Lung (tissue), 12 donors: ENCODE results near the gene ABCC4. TPM values are rescaled to one million over a fixed set of nuclear protein-coding genes. Genes with fewer than 3 reads are reported as not detected.

Experiments used
- ATAC-seq: fragments of 200-7000 bp; cut with Tn5 transposase; one replicate; pipeline ENCODE4 v1.9.1; 2020; ENCODE audit warnings: moderate number of reproducible peaks; ENCODE audit not compliant: insufficient read depth, low FRiP score
- DNase-seq, 3 donors: peaks; one replicate each; pipeline ENCODE4 v3.0.0-alpha.2; 2013 to 2017
- H3K27ac ChIP-seq, 2 donors: one replicate each; pipeline ENCODE4 v1.5.1; 2013; ENCODE audit warnings: mild to moderate bottlenecking in 2 of 2, moderate library complexity in 2 of 2, control low read depth in 1 of 2, inconsistent platforms in 1 of 2, low read depth in 1 of 2, low read length in 1 of 2
- H3K27me3 ChIP-seq, 3 donors: one replicate each; pipeline ENCODE4 v1.5.1; 2013; ENCODE audit warnings: low read length in 2 of 3; ENCODE audit not compliant: control insufficient read depth in 3 of 3, insufficient read depth in 3 of 3
- H3K36me3 ChIP-seq, 4 donors: one replicate each; pipeline ENCODE4 v1.5.1; 2013; ENCODE audit warnings: low read length in 4 of 4, mild to moderate bottlenecking in 1 of 4, moderate library complexity in 1 of 4; ENCODE audit not compliant: control insufficient read depth in 4 of 4, insufficient read depth in 4 of 4
- H3K4me1 ChIP-seq, 5 donors: one replicate each; pipeline ENCODE4 v1.5.1; 2013; ENCODE audit warnings: low read length in 5 of 5, mild to moderate bottlenecking in 2 of 5, moderate library complexity in 1 of 5; ENCODE audit not compliant: control insufficient read depth in 5 of 5, insufficient read depth in 5 of 5
- H3K4me3 ChIP-seq: one replicate; pipeline ENCODE4 v1.5.1; 2013; ENCODE audit warnings: mild to moderate bottlenecking, control low read depth, moderate library complexity
- H3K9ac ChIP-seq, 2 donors: one replicate each; pipeline ENCODE4 v1.5.1; 2013; ENCODE audit warnings: low read length in 2 of 2, control low read depth in 1 of 2; ENCODE audit not compliant: insufficient read depth in 1 of 2
- H3K9me3 ChIP-seq, 4 donors: one replicate each; pipeline ENCODE4 v1.5.1; 2013; ENCODE audit warnings: low read length in 3 of 4, mild to moderate bottlenecking in 1 of 4, moderate library complexity in 1 of 4; ENCODE audit not compliant: control insufficient read depth in 4 of 4, insufficient read depth in 3 of 4
- WGBS, 2 donors: extraction: QIAGEN DNeasy Blood & Tissue Kit; methylation state at CpG; one replicate each; pipeline ENCODE4 v1.1.7; 2013; 5-methylcytosine and 5-hydroxymethylcytosine counted together
- polyA plus RNA-seq, 2 donors: library from polyadenylated mRNA; stranded (reverse); fragments of 200-250 nt; gene quantifications; one replicate each; pipeline ENCODE4 v1.2.1, GENCODE V29; 2013
- total RNA-seq, 2 donors: library from RNA; depleted of rRNA in 1 of 2; stranded (reverse); fragments of >200 nt in 1 of 2; gene quantifications; one replicate each; pipeline ENCODE4 v1.2.1, GENCODE V29; 2014 to 2021
- TF ChIP-seq, protein P1 (sequence below): IDR thresholded peaks from 2 replicates; pipeline ENCODE4 v1.5.1; 2012; ENCODE audit warnings: mild to moderate bottlenecking; ENCODE audit errors: control extremely low read depth, extremely low read depth
- donor health status: control.
- donor health status: control.
- donor health status: Bipolar disorder and iron deficiency.
- donor health status: healthy.
- donor health status: DM: yes; HTN: yes; CAD: no.

The ABCC4 gene
- total and polyA plus RNA-seq, 4 donors: 7.1 to 38.7 (median 20.6) TPM

GRCh38 chr13:94987081-94987480 is 314.2 kb downstream of the ABCC4 start:
- TF ChIP-seq, protein P1, sequence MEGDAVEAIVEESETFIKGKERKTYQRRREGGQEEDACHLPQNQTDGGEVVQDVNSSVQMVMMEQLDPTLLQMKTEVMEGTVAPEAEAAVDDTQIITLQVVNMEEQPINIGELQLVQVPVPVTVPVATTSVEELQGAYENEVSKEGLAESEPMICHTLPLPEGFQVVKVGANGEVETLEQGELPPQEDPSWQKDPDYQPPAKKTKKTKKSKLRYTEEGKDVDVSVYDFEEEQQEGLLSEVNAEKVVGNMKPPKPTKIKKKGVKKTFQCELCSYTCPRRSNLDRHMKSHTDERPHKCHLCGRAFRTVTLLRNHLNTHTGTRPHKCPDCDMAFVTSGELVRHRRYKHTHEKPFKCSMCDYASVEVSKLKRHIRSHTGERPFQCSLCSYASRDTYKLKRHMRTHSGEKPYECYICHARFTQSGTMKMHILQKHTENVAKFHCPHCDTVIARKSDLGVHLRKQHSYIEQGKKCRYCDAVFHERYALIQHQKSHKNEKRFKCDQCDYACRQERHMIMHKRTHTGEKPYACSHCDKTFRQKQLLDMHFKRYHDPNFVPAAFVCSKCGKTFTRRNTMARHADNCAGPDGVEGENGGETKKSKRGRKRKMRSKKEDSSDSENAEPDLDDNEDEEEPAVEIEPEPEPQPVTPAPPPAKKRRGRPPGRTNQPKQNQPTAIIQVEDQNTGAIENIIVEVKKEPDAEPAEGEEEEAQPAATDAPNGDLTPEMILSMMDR: no peak
- Histone ChIP-seq H3K9me3 (no peaks in the 10 kb centered on the region), H3K9ac (no peak overlapping the region), H3K4me1 (no peaks in the 10 kb centered on the region), H3K36me3 (no peaks in the 10 kb centered on the region), H3K4me3 (no peak overlapping the region), H3K27me3 (no peaks in the 10 kb centered on the region), H3K27ac (no peak overlapping the region)
- DNase-seq (no peak), ATAC-seq (no peak)
- WGBS, 2 donors: 84 to 91% methylated on average over 5 of the region's 5 CpGs

- 76 to 77% methylated on average over 4 of the region's 4 CpGs for WGBS, 2 donors
- no peak for DNase-seq
- no peak for ATAC-seq
- no peak overlapping the region for H3K9ac ChIP-seq
- no peak overlapping the region for H3K27ac ChIP-seq
- H3K4me3 ChIP-seq: no peak overlapping the region
- no peaks in the 10 kb centered on the region for H3K9me3 ChIP-seq
- TF ChIP-seq, protein P1: no peak
- no peaks in the 10 kb centered on the region for H3K4me1 ChIP-seq
- no peaks in the 10 kb centered on the region for H3K27me3 ChIP-seq
- H3K36me3 ChIP-seq: no peaks in the 10 kb centered on the region
Measured at GRCh38 chr13:94984958-94985357, 316.3 kb downstream of the ABCC4 start.

DNA sequence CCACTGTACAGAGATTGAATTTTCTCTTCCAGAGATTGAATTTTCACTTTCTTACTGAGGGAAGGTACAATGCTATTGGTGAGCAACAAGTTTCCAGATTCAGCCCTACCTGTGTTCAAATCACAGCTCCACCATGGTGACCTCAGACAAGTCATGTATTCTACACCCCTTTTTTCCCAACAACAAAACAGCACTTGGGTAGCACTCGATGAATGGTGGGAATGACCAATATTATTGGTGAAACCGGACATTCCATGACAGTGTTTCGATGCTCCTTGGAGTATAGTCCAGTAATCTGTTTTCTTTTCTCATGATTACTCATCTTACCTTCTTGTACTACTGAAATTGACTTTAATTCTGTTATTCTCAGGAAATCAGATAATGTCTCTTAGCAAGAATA is 322.7 kb downstream of the ABCC4 start:
- no peak overlapping the region for H3K9ac ChIP-seq

More for the DNA sequence above, 322.7 kb downstream of the ABCC4 start:
- no peaks in the 10 kb centered on the region for H3K36me3 ChIP-seq
- WGBS, 2 donors: 94 to 96% methylated on average over 3 of the region's 3 CpGs
- ATAC-seq: no peak
- no peak overlapping the region for H3K27ac ChIP-seq
- peaks cover 0 to 5% (median 0%) of the 10 kb centered on the region in 5 donors for H3K4me1 ChIP-seq
- TF ChIP-seq, protein P1: no peak
- no peak overlapping the region for H3K4me3 ChIP-seq
- H3K27me3 ChIP-seq: no peaks in the 10 kb centered on the region
- DNase-seq: no peak
- H3K9me3 ChIP-seq: peaks cover 0 to 6% (median 1%) of the 10 kb centered on the region in 4 donors
